ENCODE results near the gene GPR75. TPM values are rescaled to one million over a fixed set of nuclear protein-coding genes. Genes with fewer than 3 reads are reported as not detected.

Gene GPR75
- polyA plus RNA-seq, 2 donors, result 0.71 to 0.84 TPM

GRCh38 chr2:53820048-53820447 lies 39.7 kb downstream of the GPR75 start:
- Histone ChIP-seq H3K27ac (ENCODE audit: low read depth in 2 of 2, low read length in 1 of 2) (no peak overlapping the region), H3K9me3 (ENCODE audit: control insufficient read depth in 2 of 2, insufficient read depth in 1 of 2, low read depth in 1 of 2, low read length in 1 of 2) (no peaks in the 10 kb centered on the region), H3K4me1 (ENCODE audit: control insufficient read depth in 2 of 2, insufficient read depth in 2 of 2, low read length in 1 of 2) (no peaks in the 10 kb centered on the region), H3K27me3 (ENCODE audit: control insufficient read depth in 1 of 2, insufficient read depth in 2 of 2, low read length in 2 of 2) (no peaks in the 10 kb centered on the region), H3K4me3 (ENCODE audit: low read depth in 1 of 2, low read length in 2 of 2) (no peak overlapping the region), H3K36me3 (ENCODE audit: control insufficient read depth in 2 of 2, insufficient read depth in 2 of 2, low read length in 1 of 2) (no peaks in the 10 kb centered on the region)
- 91 to 94% methylated on average over 9 of the region's 9 CpGs for WGBS, 2 donors

GRCh38 chr2:53819634-53820033 lies 40.1 kb downstream of the GPR75 start:
- no peak overlapping the region for H3K4me3 ChIP-seq (ENCODE audit: low read depth in 1 of 2, low read length in 2 of 2)
- H3K9me3 ChIP-seq (ENCODE audit: control insufficient read depth in 2 of 2, insufficient read depth in 1 of 2, low read depth in 1 of 2, low read length in 1 of 2), result no peaks in the 10 kb centered on the region
- H3K27me3 ChIP-seq (ENCODE audit: control insufficient read depth in 1 of 2, insufficient read depth in 2 of 2, low read length in 2 of 2), result no peaks in the 10 kb centered on the region
- no peaks in the 10 kb centered on the region for H3K36me3 ChIP-seq (ENCODE audit: control insufficient read depth in 2 of 2, insufficient read depth in 2 of 2, low read length in 1 of 2)
- no peak overlapping the region for H3K27ac ChIP-seq (ENCODE audit: low read depth in 2 of 2, low read length in 1 of 2)
- 77 to 86% methylated on average over 4 of the region's 4 CpGs for WGBS, 2 donors
- H3K4me1 ChIP-seq (ENCODE audit: control insufficient read depth in 2 of 2, insufficient read depth in 2 of 2, low read length in 1 of 2), result no peaks in the 10 kb centered on the region

GRCh38 chr2:53818854-53819435 lies 40.8 kb downstream of the GPR75 start:
- Histone ChIP-seq H3K4me1 (ENCODE audit: control insufficient read depth in 2 of 2, insufficient read depth in 2 of 2, low read length in 1 of 2) (no peaks in the 10 kb centered on the region), H3K9me3 (ENCODE audit: control insufficient read depth in 2 of 2, insufficient read depth in 1 of 2, low read depth in 1 of 2, low read length in 1 of 2) (no peaks in the 10 kb centered on the region), H3K4me3 (ENCODE audit: low read depth in 1 of 2, low read length in 2 of 2) (no peak overlapping the region), H3K27me3 (ENCODE audit: control insufficient read depth in 1 of 2, insufficient read depth in 2 of 2, low read length in 2 of 2) (no peaks in the 10 kb centered on the region), H3K36me3 (ENCODE audit: control insufficient read depth in 2 of 2, insufficient read depth in 2 of 2, low read length in 1 of 2) (no peaks in the 10 kb centered on the region), H3K27ac (ENCODE audit: low read depth in 2 of 2, low read length in 1 of 2) (no peak overlapping the region)
- 86 to 90% methylated on average over 3 of the region's 3 CpGs for WGBS, 2 donors

GRCh38 chr2:53813151-53813550 lies 46.6 kb downstream of the GPR75 start:
- Histone ChIP-seq H3K4me1 (ENCODE audit: control insufficient read depth in 2 of 2, insufficient read depth in 2 of 2, low read length in 1 of 2) (no peaks in the 10 kb centered on the region), H3K9me3 (ENCODE audit: control insufficient read depth in 2 of 2, insufficient read depth in 1 of 2, low read depth in 1 of 2, low read length in 1 of 2) (no peaks in the 10 kb centered on the region), H3K27me3 (ENCODE audit: control insufficient read depth in 1 of 2, insufficient read depth in 2 of 2, low read length in 2 of 2) (no peaks in the 10 kb centered on the region), H3K36me3 (ENCODE audit: control insufficient read depth in 2 of 2, insufficient read depth in 2 of 2, low read length in 1 of 2) (no peaks in the 10 kb centered on the region), H3K4me3 (ENCODE audit: low read depth in 1 of 2, low read length in 2 of 2) (no peak overlapping the region), H3K27ac (ENCODE audit: low read depth in 2 of 2, low read length in 1 of 2) (no peak overlapping the region)

- WGBS, 2 donors, result 94 to 99% methylated on average over 3 of the region's 3 CpGs
- Histone ChIP-seq H3K27me3 (ENCODE audit: control insufficient read depth in 1 of 2, insufficient read depth in 2 of 2, low read length in 2 of 2) (no peaks in the 10 kb centered on the region), H3K36me3 (ENCODE audit: control insufficient read depth in 2 of 2, insufficient read depth in 2 of 2, low read length in 1 of 2) (no peaks in the 10 kb centered on the region), H3K4me3 (ENCODE audit: low read depth in 1 of 2, low read length in 2 of 2) (no peak overlapping the region), H3K4me1 (ENCODE audit: control insufficient read depth in 2 of 2, insufficient read depth in 2 of 2, low read length in 1 of 2) (no peaks in the 10 kb centered on the region), H3K9me3 (ENCODE audit: control insufficient read depth in 2 of 2, insufficient read depth in 1 of 2, low read depth in 1 of 2, low read length in 1 of 2) (no peaks in the 10 kb centered on the region), H3K27ac (ENCODE audit: low read depth in 2 of 2, low read length in 1 of 2) (no peak overlapping the region)
Observed at GRCh38 chr2:53811601-53812000, 48.2 kb downstream of the GPR75 start.

Other genes starting within 250 kb of the GPR75 start
- 1 to 10 TPM; 4.1 to 6.2 TPM for gene CHAC2, start 92.2 kb downstream of the GPR75 start, polyA plus RNA-seq
- gene ASB3, start 73.0 kb downstream of the GPR75 start, polyA plus RNA-seq, result 1 to 10 TPM; 5.8 to 8.0 TPM
- gene ERLEC1, start 72.9 kb downstream of the GPR75 start, polyA plus RNA-seq, result 10 to 100 TPM; 10.8 to 18.9 TPM
- 10 to 100 TPM; 18.9 to 20.4 TPM for gene PSME4, start 111.0 kb upstream of the GPR75 start, polyA plus RNA-seq

Data from esophagus (tissue), 2 donors.